Coronary artery (tissue), 2 donors: ENCODE results near the gene MT1M.

Source experiments
- DNase-seq: peaks from one replicate; pipeline ENCODE4 v3.0.0-alpha.2; 2017; ENCODE audit warnings: low spot score
- H3K27ac ChIP-seq, 2 donors: fragments of 200-600 bp; sonication (generic); one replicate each; pipeline ENCODE4 v1.5.1; 2016 to 2019
- H3K4me3 ChIP-seq: fragments of 200-600 bp; sonication (generic); 2 replicates; pipeline ENCODE4 v1.5.1; 2016; ENCODE audit warnings: mild to moderate bottlenecking, moderate library complexity
- TF ChIP-seq, protein P1 (sequence below): fragments of 200-600 bp; sonication (generic); IDR thresholded peaks from one replicate; pipeline ENCODE4 v1.5.1; 2019; ENCODE audit warnings: antibody characterized with exemption

MT1M gene

DNA sequence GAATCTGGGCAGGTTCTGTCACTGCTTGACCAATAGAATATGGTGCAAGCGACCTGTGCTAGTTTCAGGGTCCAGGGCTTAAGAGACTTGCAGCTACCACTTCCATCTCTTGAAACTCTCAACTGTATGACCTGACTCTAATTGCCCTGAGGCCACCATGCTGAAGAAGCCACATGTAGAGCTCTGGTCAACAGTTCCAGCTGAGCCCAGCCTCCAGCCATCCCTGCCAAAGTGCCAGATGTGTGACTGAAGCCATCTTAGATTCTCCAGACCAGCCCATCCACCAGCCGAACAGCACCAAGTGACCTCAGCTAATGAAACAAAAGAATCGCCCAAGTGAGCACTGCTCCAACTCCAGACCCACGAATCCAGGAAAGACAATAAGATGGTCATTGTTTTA lies 27.5 kb upstream of the MT1M start:
- DNase-seq = no peak
- TF ChIP-seq, protein P1, sequence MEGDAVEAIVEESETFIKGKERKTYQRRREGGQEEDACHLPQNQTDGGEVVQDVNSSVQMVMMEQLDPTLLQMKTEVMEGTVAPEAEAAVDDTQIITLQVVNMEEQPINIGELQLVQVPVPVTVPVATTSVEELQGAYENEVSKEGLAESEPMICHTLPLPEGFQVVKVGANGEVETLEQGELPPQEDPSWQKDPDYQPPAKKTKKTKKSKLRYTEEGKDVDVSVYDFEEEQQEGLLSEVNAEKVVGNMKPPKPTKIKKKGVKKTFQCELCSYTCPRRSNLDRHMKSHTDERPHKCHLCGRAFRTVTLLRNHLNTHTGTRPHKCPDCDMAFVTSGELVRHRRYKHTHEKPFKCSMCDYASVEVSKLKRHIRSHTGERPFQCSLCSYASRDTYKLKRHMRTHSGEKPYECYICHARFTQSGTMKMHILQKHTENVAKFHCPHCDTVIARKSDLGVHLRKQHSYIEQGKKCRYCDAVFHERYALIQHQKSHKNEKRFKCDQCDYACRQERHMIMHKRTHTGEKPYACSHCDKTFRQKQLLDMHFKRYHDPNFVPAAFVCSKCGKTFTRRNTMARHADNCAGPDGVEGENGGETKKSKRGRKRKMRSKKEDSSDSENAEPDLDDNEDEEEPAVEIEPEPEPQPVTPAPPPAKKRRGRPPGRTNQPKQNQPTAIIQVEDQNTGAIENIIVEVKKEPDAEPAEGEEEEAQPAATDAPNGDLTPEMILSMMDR = no peak
- no peak overlapping the region for H3K27ac ChIP-seq
- no peak overlapping the region for H3K4me3 ChIP-seq

DNA sequence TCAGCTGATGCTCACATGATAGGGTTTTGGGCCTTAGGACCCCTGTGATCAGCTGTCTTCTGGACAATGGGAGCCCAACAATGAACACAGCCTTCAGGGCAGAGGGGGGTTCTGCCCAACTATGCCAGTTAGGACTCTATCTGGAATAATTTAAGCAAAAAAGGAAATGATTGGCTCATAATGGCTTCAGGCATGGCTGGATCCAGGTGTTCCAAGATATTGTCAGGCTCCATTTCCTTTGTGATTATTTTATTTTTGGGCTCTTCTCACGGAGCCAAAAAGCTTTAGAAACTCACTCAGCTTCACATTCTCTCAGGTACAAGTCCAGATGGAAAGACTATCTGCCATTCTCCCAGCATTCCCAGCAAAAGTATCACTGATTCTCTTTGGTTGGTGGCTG lies 27.0 kb upstream of the MT1M start:
- no peak for DNase-seq
- no peak overlapping the region for H3K4me3 ChIP-seq
- peak overlapping the region; percentile 91 to 93 for H3K27ac ChIP-seq
- TF ChIP-seq, protein P1 = no peak

DNA sequence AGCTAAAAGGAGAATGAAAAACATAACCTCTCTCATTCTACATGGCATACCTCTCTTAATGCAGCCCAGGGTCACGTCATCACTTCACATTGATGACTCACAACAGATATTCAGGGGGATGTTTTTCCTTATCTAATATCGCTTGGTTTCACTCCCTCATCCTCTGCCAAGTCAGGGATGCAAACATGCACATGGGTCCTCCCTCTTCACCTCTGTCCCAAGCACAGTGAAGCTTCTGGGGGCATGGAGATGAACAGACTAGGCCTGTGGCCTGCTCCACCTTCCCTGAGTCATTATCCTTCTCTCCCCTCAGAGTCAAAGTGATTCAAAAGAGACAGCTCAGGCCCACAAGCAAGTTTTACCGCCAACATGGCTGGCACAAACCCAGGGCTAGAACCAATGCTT lies 26.4 kb upstream of the MT1M start:
- TF ChIP-seq, protein P1 = no peak
- Histone ChIP-seq H3K4me3 (no peak overlapping the region), H3K27ac (peak overlapping the region; percentile 91 to 93)
- no peak for DNase-seq

DNA sequence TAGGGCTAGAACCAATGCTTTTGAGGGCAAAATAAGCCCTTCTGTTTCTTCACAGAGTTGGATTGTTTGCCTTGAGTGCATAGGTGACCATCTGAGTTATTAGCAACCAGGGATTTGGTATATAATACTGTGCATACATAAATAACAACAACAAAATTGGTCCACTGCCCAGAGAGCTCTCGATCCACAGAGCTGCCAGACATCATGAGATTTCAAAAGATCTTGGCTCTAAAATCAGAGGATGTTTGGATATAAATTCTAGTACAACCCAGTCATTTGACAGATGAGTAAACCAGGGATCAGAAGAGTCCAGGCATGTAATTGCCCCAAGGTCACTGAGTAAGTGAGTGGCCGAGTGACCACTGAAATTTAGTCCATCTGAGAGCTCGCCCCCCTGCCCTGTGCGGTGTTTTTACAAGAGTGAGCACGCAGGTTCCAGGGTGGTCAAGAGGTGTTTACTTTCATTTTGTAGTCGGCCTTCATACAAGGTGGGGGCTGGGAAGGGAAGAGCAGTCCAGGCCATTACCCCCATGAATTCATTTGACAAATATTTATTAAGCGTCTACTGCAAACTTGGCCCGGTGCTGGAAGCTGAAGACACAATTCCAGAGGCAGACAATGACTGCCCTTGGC lies 25.9 kb upstream of the MT1M start:
- peak overlapping the region; percentile 91 to 93 for H3K27ac ChIP-seq
- DNase-seq = no peak
- TF ChIP-seq, protein P1 = no peak
- H3K4me3 ChIP-seq = peak overlapping the region; percentile 82

DNA sequence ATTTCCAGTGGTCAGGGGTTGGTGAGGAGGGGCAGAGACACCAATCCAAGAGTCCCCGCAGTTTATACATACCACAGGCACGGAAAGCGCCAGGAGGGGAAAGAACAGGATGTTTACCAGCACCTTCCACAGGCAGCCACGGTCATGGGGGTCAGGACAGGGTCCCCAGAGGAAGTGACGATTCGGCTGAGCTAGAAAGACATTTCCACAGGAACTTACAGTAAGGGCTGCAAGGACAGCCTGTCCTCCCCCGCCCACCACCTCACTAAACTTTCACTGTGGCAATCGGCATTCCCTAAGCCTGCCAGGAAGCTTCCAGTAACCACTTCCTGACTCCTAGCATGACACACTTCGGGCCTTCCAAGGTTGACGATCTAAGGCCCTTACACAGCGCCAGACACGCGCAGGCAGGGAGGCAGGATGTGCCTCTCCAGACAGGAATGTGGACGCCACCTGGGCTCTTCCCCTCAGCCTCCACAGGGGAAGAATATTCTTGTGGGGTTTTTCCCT lies 25.3 kb upstream of the MT1M start:
- TF ChIP-seq, protein P1 = no peak
- peak overlapping the region; percentile 82 for H3K4me3 ChIP-seq
- DNase-seq = peak; percentile 95

DNA sequence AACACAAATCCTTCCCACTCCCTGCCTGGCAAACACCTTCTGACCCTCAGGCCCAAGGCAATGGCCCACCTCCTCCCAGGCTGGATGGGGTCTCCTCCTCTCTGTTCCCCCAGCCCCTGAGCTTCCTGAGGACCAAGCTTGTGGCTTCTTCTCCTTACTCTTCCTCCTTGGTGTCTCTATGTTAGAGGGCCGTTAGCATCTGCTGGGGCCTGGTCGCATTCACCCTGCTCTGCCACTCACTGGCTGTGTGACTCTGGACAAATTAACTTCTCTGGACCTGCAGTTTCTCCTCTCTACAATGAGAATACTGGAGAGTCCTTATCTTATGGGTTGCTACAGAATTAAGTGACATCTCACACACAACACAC lies 24.8 kb upstream of the MT1M start:
- TF ChIP-seq, protein P1 = no peak
- Histone ChIP-seq H3K27ac (peak overlapping the region; percentile 91 to 93), H3K4me3 (peak overlapping the region; percentile 82)
- no peak for DNase-seq

More for the DNA sequence above, 25.3 kb upstream of the MT1M start:
- H3K27ac ChIP-seq = peak overlapping the region; percentile 91 to 93
